NCI-H2081 (cell line): ENCODE measurements around the gene SMARCA1.
"Not testable (repeated sequence)": the region's sequence is repeated elsewhere in the genome, so short reads cannot be mapped to it uniquely, and the experiment has no call there.

Source experiments
- DNase-seq, 2 experiments: peaks; one replicate each; lab custom pipeline; 2025; lab: John Stamatoyannopoulos, UW

Gene SMARCA1, protein sequence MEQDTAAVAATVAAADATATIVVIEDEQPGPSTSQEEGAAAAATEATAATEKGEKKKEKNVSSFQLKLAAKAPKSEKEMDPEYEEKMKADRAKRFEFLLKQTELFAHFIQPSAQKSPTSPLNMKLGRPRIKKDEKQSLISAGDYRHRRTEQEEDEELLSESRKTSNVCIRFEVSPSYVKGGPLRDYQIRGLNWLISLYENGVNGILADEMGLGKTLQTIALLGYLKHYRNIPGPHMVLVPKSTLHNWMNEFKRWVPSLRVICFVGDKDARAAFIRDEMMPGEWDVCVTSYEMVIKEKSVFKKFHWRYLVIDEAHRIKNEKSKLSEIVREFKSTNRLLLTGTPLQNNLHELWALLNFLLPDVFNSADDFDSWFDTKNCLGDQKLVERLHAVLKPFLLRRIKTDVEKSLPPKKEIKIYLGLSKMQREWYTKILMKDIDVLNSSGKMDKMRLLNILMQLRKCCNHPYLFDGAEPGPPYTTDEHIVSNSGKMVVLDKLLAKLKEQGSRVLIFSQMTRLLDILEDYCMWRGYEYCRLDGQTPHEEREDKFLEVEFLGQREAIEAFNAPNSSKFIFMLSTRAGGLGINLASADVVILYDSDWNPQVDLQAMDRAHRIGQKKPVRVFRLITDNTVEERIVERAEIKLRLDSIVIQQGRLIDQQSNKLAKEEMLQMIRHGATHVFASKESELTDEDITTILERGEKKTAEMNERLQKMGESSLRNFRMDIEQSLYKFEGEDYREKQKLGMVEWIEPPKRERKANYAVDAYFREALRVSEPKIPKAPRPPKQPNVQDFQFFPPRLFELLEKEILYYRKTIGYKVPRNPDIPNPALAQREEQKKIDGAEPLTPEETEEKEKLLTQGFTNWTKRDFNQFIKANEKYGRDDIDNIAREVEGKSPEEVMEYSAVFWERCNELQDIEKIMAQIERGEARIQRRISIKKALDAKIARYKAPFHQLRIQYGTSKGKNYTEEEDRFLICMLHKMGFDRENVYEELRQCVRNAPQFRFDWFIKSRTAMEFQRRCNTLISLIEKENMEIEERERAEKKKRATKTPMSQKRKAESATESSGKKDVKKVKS

DNA sequence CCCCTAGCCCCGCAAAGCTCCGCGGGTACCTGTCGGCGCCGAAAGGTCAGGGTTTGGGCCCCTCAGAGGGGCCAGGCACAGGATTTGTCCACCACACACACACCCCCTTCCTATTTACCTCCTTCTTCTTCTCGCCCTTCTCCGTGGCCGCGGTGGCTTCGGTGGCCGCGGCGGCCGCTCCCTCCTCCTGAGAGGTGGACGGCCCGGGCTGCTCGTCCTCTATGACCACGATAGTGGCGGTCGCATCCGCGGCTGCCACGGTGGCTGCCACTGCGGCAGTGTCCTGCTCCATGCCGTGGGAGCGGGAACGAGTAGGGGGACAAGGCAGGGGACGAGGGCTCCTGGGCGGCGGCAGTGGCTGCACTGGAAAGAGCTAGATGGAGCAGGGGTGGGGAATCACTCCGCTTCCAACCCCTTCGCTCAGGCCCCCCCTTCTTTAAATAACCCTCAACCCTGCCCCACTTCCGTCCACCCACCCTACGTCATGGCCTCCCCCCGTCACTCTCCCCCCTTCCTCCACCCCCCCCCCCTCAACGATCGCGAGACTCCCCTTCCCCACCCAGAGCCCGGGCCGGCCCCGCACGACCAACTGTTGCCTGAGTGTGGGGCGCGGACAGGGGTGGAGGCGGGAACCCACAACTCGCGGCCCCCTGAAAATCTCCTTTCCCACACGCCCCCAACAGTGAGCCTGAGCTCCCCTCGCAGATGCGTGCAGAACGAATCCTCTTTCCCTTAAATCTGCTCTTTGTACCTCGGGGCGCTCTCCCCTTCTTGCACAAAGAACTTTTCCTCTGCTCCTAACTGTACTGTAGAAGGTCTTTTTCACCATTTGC lies at the start of gene SMARCA1:
TSS of gene SMARCA1 (minus strand) at position 412 of the 833 bp plus-strand sequence. CDS start at position 292, 120 bp downstream.
- no peak for DNase-seq

DNA sequence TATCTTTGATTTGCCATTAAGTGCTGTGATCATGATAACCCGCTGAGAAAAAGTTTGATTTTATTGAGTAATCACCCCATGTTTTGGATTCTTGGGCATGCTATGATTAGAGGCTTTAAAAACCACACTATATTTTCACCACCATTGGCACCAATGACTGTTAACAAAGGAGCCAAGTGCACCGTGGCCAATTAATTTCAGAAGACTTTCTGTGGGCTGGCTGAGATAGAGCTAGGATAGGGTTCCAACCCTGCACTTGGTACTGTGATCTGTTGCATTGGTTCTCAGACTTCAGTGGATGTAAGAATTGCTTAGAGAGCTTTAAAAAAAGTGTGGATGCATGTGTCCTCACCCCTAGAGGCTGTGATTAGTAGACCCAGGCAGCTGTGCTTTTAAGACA lies 49.1 kb upstream of the SMARCA1 start:
- no peak for DNase-seq

DNA sequence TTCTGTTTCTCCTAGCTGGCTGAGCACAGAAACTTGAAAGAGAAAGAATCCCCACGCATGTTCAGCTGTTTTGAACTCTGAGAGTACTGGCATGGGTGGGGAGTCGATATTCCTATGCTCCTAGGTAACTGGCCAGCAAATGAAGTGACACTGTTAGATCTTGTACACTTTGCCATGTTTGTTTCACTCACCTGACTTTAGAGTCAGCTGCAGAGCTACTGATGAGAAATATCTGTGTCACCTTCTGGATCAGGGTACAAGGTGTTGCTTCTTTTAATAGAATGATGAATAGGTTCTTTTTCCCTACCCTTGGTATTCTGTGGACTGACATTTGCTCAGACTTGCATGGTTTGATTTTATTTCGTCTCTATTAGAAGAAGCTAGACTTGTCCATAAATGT lies 45.1 kb upstream of the SMARCA1 start:
- DNase-seq = no peak

DNA sequence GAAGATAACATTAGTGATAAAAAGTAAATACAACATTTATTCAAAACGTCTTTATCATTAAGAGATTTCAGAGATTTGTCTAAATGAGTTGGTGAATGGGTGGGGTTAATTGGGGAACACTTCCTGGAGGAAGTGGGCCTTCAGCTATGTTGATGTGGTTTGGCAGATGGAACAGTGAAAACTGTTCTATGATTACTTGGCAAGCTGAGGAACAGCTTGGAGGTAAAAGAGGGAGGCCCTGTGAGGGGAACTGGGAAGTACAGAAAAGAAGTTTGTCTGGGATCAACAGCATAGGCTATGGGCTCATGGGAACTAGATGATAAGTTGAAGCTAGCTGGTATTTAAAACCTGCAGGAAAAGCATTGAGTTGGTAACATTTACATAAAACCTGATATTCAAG lies 42.8 kb upstream of the SMARCA1 start:
- no peak for DNase-seq

DNA sequence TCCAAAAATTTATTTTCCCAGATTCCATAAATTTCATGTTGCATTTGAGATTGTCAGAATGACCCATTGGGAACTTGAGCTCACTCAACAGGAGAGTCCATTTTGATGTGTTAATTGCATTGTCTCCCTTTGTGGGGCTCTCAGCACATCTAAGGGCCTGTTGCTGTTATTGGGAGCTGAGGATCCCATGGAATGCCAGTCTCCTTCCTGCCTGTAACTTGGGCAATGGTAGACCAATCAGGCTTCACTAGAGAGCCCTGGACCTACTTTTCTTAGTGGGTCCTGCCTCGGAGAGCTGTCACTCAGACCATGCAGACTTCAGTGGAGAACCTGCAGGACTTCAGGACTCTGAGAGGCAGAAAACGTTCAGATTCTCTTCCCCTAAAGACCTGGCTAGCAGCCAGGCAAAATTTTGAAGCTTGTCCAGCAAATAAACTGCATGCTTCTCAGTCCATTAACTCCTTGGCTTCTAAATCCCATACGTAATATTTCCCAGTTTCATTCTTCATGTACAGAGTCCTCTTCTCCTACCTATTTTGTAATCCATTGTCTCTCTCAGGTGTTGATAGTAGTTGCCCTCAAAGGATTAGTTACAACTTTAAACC lies 41.9 kb upstream of the SMARCA1 start:
- no peak for DNase-seq

DNA sequence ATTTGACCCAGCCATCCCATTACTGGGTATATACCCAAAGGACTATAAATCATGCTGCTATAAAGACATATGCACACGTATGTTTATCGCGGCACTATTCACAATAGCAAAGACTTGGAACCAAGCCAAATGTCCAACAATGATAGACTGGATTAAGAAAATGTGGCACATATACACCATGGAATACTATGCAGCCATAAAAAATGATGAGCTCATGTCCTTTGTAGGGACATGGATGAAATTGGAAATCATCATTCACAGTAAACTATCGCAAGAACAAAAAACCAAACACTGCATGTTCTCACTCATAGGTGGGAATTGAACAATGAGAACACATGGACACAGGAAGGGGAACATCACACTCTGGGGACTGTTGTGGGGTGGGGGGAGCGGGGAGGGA lies 41.1 kb upstream of the SMARCA1 start:
- DNase-seq = not testable (repeated sequence)

DNA sequence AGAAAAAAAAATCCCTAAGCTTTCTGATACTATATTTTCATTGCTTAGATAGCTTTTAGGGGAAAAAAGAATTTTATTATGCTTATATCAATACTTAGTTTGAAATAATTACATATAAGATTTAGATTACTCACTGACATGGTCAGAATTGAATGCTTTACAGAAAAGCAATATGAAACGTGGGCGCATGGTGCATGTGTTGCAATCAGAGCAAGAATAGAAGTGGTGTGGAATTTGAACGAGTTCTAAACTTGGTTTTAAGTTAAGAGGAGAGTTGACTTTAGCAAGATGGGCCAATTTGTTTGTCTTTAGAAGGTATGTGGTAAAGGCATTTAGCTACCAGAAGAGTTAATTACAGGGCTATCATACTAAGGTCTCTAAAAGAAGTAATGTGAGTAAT lies 38.2 kb upstream of the SMARCA1 start:
- DNase-seq = no peak

DNA sequence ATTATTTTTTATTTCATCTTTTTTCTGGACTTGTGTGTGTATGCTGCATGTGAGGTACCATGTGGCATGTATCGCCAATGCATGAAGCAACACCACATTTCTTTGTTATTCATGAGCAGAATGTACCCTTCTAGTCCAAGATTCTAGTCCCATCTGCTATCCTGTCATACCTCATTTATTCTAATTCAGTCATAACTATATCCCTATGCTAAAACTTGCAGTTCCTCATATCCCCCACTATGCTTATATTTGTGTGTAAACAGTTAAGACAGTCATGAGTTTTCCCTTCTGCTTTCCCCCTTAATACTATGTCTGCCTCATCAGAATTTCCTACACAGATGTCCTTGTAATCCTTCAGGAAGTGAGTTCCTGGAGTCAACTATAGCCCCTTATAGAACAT lies 36.5 kb upstream of the SMARCA1 start:
- DNase-seq = no peak

DNA sequence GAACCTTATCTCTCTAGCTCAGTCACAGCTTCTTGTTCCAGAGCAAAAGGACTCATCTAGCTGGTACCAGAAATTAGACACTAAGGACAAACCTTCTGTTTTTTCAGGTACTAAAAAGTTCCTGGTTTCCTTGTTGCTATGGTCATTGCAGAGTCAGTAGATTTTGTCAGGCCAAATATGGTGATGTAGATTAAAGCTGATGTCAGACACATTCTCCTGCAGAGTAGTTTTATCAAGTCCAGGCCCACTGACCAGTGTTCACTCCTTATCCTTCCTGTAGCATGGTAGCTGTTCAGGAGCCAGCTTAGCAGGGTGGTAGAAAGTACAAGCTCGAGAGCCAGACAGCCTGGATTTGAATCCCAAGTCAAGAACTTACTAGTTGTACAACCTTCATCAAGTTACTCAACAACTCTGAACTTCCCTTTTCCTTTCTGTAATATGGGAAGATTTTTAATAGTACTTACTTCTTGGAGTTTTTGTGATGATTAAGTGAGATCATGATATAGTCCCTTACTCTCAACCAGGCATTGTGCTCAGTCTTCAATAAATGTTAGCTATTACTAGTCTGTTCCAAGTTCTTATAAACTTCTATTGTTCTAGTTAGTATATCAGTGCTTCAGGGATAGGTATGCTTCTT lies 34.7 kb upstream of the SMARCA1 start:
- DNase-seq = no peak

DNA sequence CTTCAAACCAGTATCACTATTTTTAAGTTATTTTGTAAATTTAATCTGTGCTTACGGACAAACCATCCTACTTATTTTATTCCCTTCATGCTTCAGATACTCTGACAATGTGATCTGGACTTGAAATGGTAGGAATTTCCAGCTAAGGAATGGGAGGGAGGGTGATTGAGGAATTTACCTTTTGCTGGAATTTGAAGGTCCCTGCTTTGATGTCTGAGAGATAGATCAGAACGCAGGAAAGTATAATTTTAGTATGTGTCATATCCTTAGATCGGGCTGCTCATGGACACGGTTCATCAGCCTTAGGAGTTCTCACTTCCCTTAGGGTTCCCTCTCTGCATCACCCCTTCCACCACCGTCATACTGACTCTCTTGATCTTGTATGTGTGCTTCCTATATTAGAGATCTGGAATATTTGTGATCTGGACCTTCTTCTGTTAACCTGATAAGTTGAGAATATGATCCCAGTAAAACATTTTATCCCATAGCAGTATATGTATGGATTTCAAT lies 33.6 kb upstream of the SMARCA1 start:
- DNase-seq = no peak

DNA sequence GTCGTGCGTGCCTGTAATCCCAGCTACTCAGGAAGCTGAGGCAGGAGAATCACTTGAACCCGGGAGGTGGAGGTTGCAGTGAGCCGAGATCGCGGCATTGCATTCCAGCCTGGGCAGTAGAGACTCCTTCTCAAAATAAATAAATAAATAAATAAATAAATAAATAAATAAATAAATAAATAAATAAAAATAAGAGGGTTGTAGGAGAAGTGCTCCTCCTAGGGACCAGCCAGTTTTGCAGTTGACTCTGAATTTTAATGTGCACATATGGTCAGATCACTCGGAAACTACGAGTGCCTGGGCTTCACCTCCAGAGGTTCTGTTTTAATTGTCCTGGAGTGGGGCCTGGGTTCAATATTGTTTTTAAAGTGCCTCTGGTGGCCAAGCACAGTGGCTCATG lies 31.5 kb upstream of the SMARCA1 start:
- not testable (repeated sequence) for DNase-seq

DNA sequence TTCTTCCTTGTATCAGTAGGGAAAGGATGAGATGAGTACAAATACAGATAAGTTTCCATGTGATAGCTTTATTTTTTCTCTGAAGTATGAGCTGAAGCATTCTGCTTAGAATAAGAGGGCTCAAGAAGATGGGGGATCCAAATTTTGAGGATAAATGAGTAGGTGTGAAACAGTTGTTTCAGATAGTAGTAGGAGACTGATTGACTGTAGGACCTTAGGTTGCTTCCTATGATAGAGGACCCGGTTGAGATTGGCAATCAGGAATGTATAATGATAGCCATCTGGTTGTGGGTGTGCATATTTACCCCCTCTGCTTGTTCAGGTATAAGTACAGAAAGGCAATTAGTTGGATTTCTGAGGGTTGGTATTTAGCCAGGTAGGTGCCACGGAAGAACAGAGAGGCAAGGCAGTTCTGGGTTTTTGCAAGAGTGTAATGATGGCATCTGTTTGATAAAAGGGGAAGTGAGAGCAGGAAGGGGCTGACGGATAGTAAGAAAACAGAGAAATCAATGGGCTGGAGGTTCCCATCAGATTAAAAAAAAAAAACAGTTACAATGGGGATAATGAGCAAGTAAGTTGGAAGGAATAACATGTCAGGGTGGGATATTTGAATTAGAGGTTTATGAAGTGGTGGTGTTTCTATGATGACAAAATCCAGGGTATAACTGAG lies 30.5 kb upstream of the SMARCA1 start:
- no peak for DNase-seq

DNA sequence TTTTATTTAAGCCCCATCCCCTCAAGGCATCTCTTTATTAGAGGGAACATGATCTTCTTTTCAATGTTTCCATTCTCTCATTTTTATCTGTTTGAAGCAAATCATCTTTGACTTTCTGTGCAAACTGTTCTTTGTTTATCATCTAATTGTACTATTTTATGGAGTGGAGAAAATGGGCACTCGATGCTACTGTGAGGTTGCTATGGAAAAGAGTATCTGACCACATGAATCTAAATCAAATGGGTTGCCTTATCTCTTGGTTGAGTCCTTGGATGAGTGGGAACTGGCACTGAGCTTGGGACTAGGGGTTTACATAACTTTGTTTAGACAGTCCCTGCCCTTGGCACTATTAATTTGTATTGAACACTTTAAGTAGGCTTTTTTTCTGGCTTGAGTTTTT lies 25.8 kb upstream of the SMARCA1 start:
- peak in 1 of 2 experiments; percentile 16 for DNase-seq

DNA sequence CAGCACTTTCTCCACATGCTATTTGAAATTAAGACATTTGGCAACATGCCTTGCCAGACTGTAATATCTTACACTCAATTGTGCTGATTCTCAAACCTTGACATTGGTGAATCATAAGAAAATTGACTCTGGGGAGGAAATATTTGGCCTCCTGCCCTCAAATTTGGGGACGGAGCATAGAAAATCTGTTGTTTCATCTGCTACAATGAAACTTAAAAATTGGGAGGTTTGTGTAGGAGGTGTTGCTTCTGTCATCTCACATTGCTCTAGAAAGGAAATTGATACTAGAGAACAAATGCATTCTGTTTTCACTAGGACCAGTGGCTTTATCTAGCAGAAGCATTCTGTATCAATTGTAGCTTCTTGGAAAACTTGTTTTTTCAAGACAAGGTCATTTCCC lies 22.1 kb upstream of the SMARCA1 start:
- no peak for DNase-seq

DNA sequence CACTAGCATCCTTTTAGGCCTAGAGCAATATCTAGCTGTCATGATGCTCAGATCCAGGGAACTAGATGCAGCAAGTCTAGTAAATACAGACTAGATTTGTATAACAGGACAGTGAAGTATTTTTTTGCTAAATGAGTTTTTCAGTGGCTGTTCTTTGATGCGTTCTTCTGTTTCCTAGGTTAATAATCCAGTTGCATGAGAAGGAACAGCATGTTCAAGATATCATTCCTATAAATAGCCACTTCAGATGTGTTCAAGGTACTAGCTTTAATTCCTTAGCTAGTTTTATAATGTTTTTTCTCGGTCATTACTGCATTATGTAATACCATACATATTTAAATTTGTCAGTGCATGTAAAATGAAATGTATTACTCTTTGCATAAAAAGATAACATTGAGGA lies 21.5 kb upstream of the SMARCA1 start:
- no peak for DNase-seq

DNA sequence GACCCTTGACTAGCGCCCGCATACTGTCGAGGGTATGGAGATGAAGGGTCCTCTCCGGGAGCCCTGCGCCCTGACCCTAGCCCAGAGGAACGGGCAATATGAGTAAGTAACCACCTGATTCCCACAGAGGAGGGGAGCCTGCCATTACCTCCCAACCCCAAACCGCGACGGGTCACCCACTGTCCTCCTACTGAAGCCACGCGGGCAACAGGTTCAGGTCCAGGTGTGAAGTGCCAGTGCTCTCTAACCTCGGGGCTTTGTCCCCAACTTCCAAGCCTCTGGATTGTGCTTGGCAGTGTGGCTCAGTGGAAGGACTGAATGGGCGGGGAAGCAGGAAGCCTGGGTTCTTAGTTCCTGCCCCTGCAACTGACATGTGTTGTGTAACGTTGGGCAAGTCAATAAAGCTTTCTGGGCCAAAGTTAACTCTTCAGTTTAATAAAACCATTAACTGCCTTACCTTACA lies 17.5 kb upstream of the SMARCA1 start:
- DNase-seq = no peak

DNA sequence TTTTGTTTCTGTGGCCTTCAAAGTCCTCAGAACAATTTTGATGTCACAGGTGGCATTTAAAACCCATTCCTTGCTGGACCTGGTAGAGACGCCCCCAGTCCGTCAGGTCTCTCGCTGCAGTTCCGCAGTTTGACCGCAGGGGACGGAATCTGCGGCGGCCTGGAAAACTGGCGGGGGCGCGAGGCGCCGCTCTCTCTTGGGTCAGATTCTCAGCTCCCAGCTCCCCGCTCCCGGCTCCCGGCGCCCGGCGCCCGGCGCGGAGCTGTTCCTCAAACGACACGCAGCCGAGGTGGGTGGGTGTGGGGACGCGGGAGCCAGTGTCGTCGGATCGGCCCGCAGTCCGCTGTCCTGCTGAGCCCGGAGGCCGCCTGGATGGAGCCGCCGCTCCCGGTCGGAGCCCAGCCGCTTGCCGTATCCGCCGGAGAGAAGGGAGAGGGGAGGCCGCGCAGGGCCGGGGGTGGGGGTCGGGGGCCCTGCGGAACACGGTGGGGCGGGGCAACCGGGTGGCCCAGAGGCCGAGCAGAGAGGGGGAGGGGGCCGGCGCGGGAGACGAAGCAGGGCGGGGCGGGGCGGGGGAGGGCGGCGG lies 16.9 kb upstream of the SMARCA1 start, which contains the start of gene OCRL:
TSS of gene OCRL (plus strand) at position 192 of the 586 bp plus-strand sequence. CDS start at position 373, 181 bp downstream.
- peak; percentile 46 to 53 for DNase-seq

DNA sequence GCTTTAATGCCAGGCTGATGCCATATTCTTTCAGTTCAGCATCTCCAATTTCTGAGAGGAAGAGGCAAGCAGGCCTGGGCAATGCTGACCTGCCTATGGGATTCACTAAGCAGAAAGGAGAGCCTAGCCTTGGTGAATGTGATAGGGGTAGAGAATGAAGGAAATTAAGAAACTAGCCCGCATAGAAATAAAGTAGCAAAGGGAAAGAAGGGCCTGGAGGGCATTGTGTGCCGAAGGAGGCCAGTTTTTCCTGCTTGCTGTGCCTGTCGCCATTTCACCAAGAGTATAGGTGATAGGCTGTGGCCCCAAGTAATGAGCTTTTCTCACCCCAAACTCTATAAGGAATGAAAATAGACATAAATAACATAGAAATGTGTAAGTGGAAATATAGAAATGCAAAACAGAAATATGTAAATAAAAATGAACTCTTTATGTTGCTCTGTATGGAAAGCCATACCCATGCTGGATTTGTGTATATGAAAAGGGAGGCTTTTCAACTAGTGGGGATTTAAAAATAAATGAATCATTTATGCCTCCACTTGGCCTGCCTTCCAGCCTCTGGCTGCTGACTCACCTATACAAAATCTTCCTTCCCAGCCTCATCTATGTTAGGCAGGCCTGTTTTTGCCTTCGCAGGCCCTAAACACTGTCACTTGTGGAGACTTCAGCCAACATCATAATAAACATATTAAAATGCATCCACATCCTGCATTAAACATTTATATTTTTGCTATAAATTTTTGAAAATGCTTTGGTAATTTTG lies 11.7 kb upstream of the SMARCA1 start:
- DNase-seq = no peak

DNA sequence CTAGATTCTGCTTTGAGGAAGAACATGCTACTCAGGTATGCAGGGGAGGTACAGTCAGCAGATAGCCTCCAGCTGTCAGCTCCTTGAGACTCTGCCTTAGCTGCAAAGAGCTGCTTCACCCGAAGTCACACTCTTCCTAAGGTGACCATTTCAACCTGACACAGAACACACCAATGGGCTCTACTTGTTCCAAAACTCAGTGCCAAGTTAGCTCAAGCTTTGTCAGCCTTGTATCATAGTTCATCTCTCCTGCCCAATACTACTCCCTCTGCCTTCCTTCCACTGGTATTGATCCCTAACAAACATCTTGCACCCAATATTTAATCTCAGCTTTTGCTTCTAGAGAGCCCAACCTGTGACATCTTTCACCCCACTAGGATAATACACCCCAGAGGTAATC lies 7.8 kb upstream of the SMARCA1 start:
- DNase-seq = no peak
